ENCODE data around the gene SORL1-AS1.

SORL1-AS1 gene

GRCh38 chr11:121431820-121432526 lies 20.8 kb downstream of the SORL1-AS1 start:
- TF ChIP-seq CTCF (IDR thresholded peaks at IDR 0.05; ENCODE audit: insufficient read depth, low read length) = no peak
- DNase-seq (ENCODE audit: low read depth) = no peak
- H3K4me3 ChIP-seq (ENCODE audit: low read depth, low read length) = no peak overlapping the region

- TF ChIP-seq CTCF (IDR thresholded peaks at IDR 0.05; ENCODE audit: insufficient read depth, low read length) = no peak
- DNase-seq (ENCODE audit: low read depth) = no peak
- H3K4me3 ChIP-seq (ENCODE audit: low read depth, low read length) = no peak overlapping the region
Measured at GRCh38 chr11:121429556-121429955, 23.2 kb downstream of the SORL1-AS1 start.

GRCh38 chr11:121427400-121427744 lies 25.4 kb downstream of the SORL1-AS1 start:
- DNase-seq (ENCODE audit: low read depth) = no peak
- no peak for TF ChIP-seq CTCF (IDR thresholded peaks at IDR 0.05; ENCODE audit: insufficient read depth, low read length)
- H3K4me3 ChIP-seq (ENCODE audit: low read depth, low read length) = no peak overlapping the region

- H3K4me3 ChIP-seq (ENCODE audit: low read depth, low read length) = no peak overlapping the region
- DNase-seq (ENCODE audit: low read depth) = no peak
Measured at GRCh38 chr11:121426476-121427399, 26.0 kb downstream of the SORL1-AS1 start.

GRCh38 chr11:121425828-121426227 lies 26.9 kb downstream of the SORL1-AS1 start:
- no peak for TF ChIP-seq CTCF (IDR thresholded peaks at IDR 0.05; ENCODE audit: insufficient read depth, low read length)
- no peak for DNase-seq (ENCODE audit: low read depth)
- no peak overlapping the region for H3K4me3 ChIP-seq (ENCODE audit: low read depth, low read length)

More at GRCh38 chr11:121426476-121427399, 26.0 kb downstream of the SORL1-AS1 start:
- no peak for TF ChIP-seq CTCF (IDR thresholded peaks at IDR 0.05; ENCODE audit: insufficient read depth, low read length)

GRCh38 chr11:121422675-121423074 lies 30.1 kb downstream of the SORL1-AS1 start:
- H3K4me3 ChIP-seq (ENCODE audit: low read depth, low read length) = no peak overlapping the region
- no peak for DNase-seq (ENCODE audit: low read depth)
- TF ChIP-seq CTCF (IDR thresholded peaks at IDR 0.05; ENCODE audit: insufficient read depth, low read length) = no peak
